ENCODE measurements around the gene SAMSN1. TPM values are rescaled to one million over a fixed set of nuclear protein-coding genes. Genes with fewer than 3 reads are reported as not detected.

SAMSN1 gene
- polyA plus RNA-seq, 2 of the 4 experiments (the other 2 are of a cell fraction): 0.06 TPM; not detected in 1

DNA sequence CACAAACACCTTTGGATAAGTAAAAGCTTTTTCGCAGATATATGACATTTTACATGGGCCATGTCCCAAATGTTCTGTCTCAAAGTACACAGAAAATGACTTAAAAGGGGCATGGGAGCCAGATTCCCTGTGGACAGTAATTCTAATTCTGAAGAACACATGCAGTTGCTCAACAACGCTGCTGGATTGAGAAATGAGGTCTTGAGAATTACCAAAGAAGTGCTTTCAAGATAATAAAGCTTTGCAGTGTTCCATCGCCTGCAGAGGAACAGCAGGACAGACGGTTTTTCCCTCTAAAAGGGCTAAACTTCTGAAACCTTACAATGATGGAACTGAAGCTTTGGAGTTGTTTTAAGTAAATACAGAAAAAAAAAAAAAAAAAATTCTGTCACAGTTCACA is 107.9 kb downstream of the SAMSN1 start:
- ChIA-PET CTCF (no interaction called here), POLR2A (no interaction called here)
- no peak for FAIRE-seq

GRCh38 chr21:14435423-14435822 is 110.7 kb downstream of the SAMSN1 start:
- DNase-seq (ENCODE audit: low read depth in 1 of 2, low spot score in 1 of 2): no peak
- no peak overlapping the region for H3K27ac ChIP-seq
- no peak for ATAC-seq
- no peaks in the 10 kb centered on the region for H3K9me3 ChIP-seq
- no peak for FAIRE-seq
- H3K4me3 ChIP-seq: no peak overlapping the region
- H3K4me2 ChIP-seq: no peak overlapping the region
- ChIA-PET CTCF (interaction anchor here (0.6 kb wide), 1 partner anchor 14 kb away, joined by 3 read pairs; no protein-coding TSS in a partner anchor), POLR2A (no interaction called here)
- no peak for TF ChIP-seq ELK1 (IDR thresholded peaks at IDR 0.05; ENCODE audit: low read depth, low read length)
- no peak for TF ChIP-seq BHLHE40 (IDR thresholded peaks at IDR 0.05; ENCODE audit: low read depth, low read length)
- TF ChIP-seq POLR2AphosphoS2 (conservative IDR thresholded peaks at IDR 0.05; ENCODE audit: low read length): no peak
- TF ChIP-seq JUN (IDR thresholded peaks at IDR 0.05): no peak
- TF ChIP-seq, protein P1, sequence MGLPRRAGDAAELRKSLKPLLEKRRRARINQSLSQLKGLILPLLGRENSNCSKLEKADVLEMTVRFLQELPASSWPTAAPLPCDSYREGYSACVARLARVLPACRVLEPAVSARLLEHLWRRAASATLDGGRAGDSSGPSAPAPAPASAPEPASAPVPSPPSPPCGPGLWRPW (IDR thresholded peaks at IDR 0.05): no peak
- no peak for TF ChIP-seq HOXA7 (CRISPR knock-in tag; IDR thresholded peaks at IDR 0.05)
- WGBS (ENCODE audit: missing lambda C conversion rate): 0% methylated on average over 1 of the region's 1 CpG
- H3K4me1 ChIP-seq: no peaks in the 10 kb centered on the region

More for the DNA sequence above, 107.9 kb downstream of the SAMSN1 start:
- no peaks in the 10 kb centered on the region for H3K9me3 ChIP-seq
- H3K4me1 ChIP-seq: no peaks in the 10 kb centered on the region
- DNase-seq (ENCODE audit: low read depth in 1 of 2, low spot score in 1 of 2) (no peak), ATAC-seq (no peak)
- no peak overlapping the region for H3K4me2 ChIP-seq
- no peak overlapping the region for H3K27ac ChIP-seq
- TF ChIP-seq NR3C1 (IDR thresholded peaks at IDR 0.05) (no peak), ZC3H11A (IDR thresholded peaks at IDR 0.05) (no peak), HOXB5 (CRISPR knock-in tag; IDR thresholded peaks at IDR 0.05) (no peak), NPAS2 (CRISPR knock-in tag; IDR thresholded peaks at IDR 0.05; ENCODE audit: borderline replicate concordance) (no peak), KDM1A (IDR thresholded peaks at IDR 0.05; ENCODE audit: low read depth) (no peak), CEBPB (IDR thresholded peaks at IDR 0.05) (0 out of 4 replicates have a peak, but pooled peaks of 1 of the 2 experiments have one; percentile 15), CBX2 (IDR thresholded peaks at IDR 0.05; ENCODE audit: borderline replicate concordance, low read depth) (no peak)
- H3K4me3 ChIP-seq: no peak overlapping the region
- WGBS (ENCODE audit: missing lambda C conversion rate): 13% methylated on average over 4 of the region's 4 CpGs

Other genes with a start within 250 kb of the SAMSN1 start
- gene HSPA13, start 163.2 kb downstream of the SAMSN1 start, polyA plus RNA-seq (2011; rRNA removed): 41.8 and 52.0 TPM in 2 replicates
- gene HSPA13, start 163.2 kb downstream of the SAMSN1 start, polyA plus RNA-seq (2017; fragmentation: RNase III; extraction: RNeasy Plus Mini Kit Qiagen cat#74134 plus additional on column Dnase treatment): 13.4 to 16.0 TPM (median 15.5 TPM) in 3 replicates

Measured in A549 (cell line).